IMR-90 (cell line): Measurements from ENCODE around the gene CREBL2. TPM values are rescaled to one million over a fixed set of nuclear protein-coding genes. Genes with fewer than 3 reads are reported as not detected.

Source experiments
- ATAC-seq: fragments of 200-7000 bp; cut with Tn5 transposase; 2 replicates; pipeline ENCODE4 v1.9.1; 2020; ENCODE audit warnings: low read depth, mild to moderate bottlenecking, moderate library complexity
- BruUV-seq: library from RNA; stranded (reverse); fragments of 400-500 nt; replicated peaks from 2 replicates; lab custom pipeline; 2021; lab: Mats Ljungman, UMichigan
- CTCF ChIA-PET: fragments of 300-600 bp; formaldehyde crosslinking; extraction: SDS; loops from one replicate; lab custom pipeline; 2021; ENCODE audit warnings: antibody characterized with exemption; lab: Yijun Ruan, JAX
- POLR2A ChIA-PET: fragments of 300-600 bp; sonication (Branson Sonifier 250); formaldehyde crosslinking; loops from one replicate; lab custom pipeline; 2022; ENCODE audit warnings: antibody characterized with exemption; ENCODE audit not compliant: unreplicated experiment; lab: Charles Lee
- DNase-seq: peaks from one replicate; pipeline ENCODE4 v3.0.0; 2013
- H2AFZ ChIP-seq: replicated peaks from 2 replicates; pipeline ENCODE3; 2013; ENCODE audit warnings: low read length, mild to moderate bottlenecking; ENCODE audit not compliant: poor library complexity
- H2AK5ac ChIP-seq: 2 replicates; pipeline ENCODE4 v1.6.1; 2013; ENCODE audit warnings: low read depth, low read length, inconsistent platforms
- H2AK9ac ChIP-seq: replicated peaks from 2 replicates; pipeline ENCODE3; 2013; ENCODE audit warnings: mild to moderate bottlenecking, low read depth, low read length, moderate library complexity; ENCODE audit not compliant: poor library complexity
- H2BK120ac ChIP-seq: 2 replicates; pipeline ENCODE4 v1.6.1; 2013; ENCODE audit warnings: low read depth, low read length, inconsistent platforms
- H2BK15ac ChIP-seq: 3 replicates; pipeline ENCODE4 v1.6.1; 2013; ENCODE audit warnings: low read depth, low read length, inconsistent platforms
- H2BK20ac ChIP-seq: 2 replicates; pipeline ENCODE4 v1.6.1; 2013; ENCODE audit warnings: low read depth, mild to moderate bottlenecking, inconsistent platforms, low read length, moderate library complexity
- H2BK5ac ChIP-seq: 2 replicates; pipeline ENCODE4 v1.6.1; 2013; ENCODE audit warnings: mild to moderate bottlenecking, low read depth, low read length, inconsistent platforms; ENCODE audit not compliant: poor library complexity, severe bottlenecking
- H3K14ac ChIP-seq: replicated peaks from 2 replicates; pipeline ENCODE4 v1.6.1; 2013; ENCODE audit warnings: low read depth, low read length, inconsistent platforms
- H3K18ac ChIP-seq: 2 replicates; pipeline ENCODE4 v1.6.1; 2013; ENCODE audit warnings: low read depth, low read length, control low read depth
- H3K23ac ChIP-seq: 2 replicates; pipeline ENCODE4 v1.6.1; 2013; ENCODE audit warnings: low read depth, low read length, inconsistent platforms
- H3K27ac ChIP-seq: 2 replicates; pipeline ENCODE4 v1.5.1; 2013; ENCODE audit warnings: mild to moderate bottlenecking, control low read depth, low read length; ENCODE audit not compliant: insufficient read depth
- H3K27me3 ChIP-seq: 2 replicates; pipeline ENCODE4 v1.6.1; 2013; ENCODE audit warnings: low read length; ENCODE audit not compliant: control insufficient read depth, insufficient read depth
- H3K36me3 ChIP-seq: 2 replicates; pipeline ENCODE4 v1.6.1; 2013; ENCODE audit warnings: low read length, mixed read lengths; ENCODE audit not compliant: control insufficient read depth, insufficient read depth
- H3K4ac ChIP-seq: 2 replicates; pipeline ENCODE4 v1.6.1; 2013; ENCODE audit warnings: low read depth, low read length, inconsistent platforms
- H3K4me1 ChIP-seq: 2 replicates; pipeline ENCODE4 v1.6.1; 2013; ENCODE audit warnings: low read length, mixed read lengths; ENCODE audit not compliant: control insufficient read depth, insufficient read depth
- H3K4me2 ChIP-seq: 2 replicates; pipeline ENCODE4 v1.6.1; 2013; ENCODE audit warnings: low read depth, mild to moderate bottlenecking, control low read depth, low read length, moderate library complexity
- H3K4me3 ChIP-seq: 2 replicates; pipeline ENCODE4 v1.5.1; 2013; ENCODE audit warnings: low read depth, mild to moderate bottlenecking, control low read depth, low read length, moderate library complexity; ENCODE audit not compliant: insufficient read depth
- H3K56ac ChIP-seq: 2 replicates; pipeline ENCODE4 v1.6.1; 2013; ENCODE audit warnings: low read length, inconsistent platforms; ENCODE audit not compliant: insufficient read depth; ENCODE audit errors: extremely low read depth
- H3K79me1 ChIP-seq, 2 experiments: 2 replicates each; pipeline ENCODE4 v1.6.1; 2013; ENCODE audit warnings: low read length in 2 of 2, inconsistent platforms in 1 of 2, low read depth in 1 of 2
- H3K9ac ChIP-seq: 2 replicates; pipeline ENCODE4 v1.6.1; 2013; ENCODE audit warnings: low read depth, low read length, control low read depth
- H3K9me1 ChIP-seq: 2 replicates; pipeline ENCODE4 v1.6.1; 2013; ENCODE audit warnings: low read length, inconsistent platforms; ENCODE audit not compliant: insufficient read depth
- H3K9me3 ChIP-seq: 2 replicates; pipeline ENCODE4 v1.6.1; 2013; ENCODE audit warnings: low read length; ENCODE audit not compliant: control insufficient read depth, insufficient read depth
- H4K20me1 ChIP-seq: 2 replicates; pipeline ENCODE4 v1.6.1; 2013; ENCODE audit warnings: low read length, inconsistent platforms; ENCODE audit not compliant: insufficient read depth
- H4K5ac ChIP-seq: 2 replicates; pipeline ENCODE4 v1.6.1; 2013; ENCODE audit warnings: mild to moderate bottlenecking, low read depth, low read length, control low read depth
- H4K8ac ChIP-seq, 2 experiments: 2 replicates each; pipeline ENCODE4 v1.6.1; 2013; ENCODE audit warnings: low read depth in 2 of 2, low read length in 2 of 2, control low read depth in 1 of 2, inconsistent platforms in 1 of 2
- H4K91ac ChIP-seq: 2 replicates; pipeline ENCODE4 v1.6.1; 2013; ENCODE audit warnings: low read depth, low read length, inconsistent platforms; ENCODE audit not compliant: insufficient read depth
- BHLHE40 ChIP-seq: fragments of 150-350 bp; IDR thresholded peaks from 2 replicates; pipeline ENCODE4 v1.6.1; 2016; ENCODE audit warnings: mild to moderate bottlenecking, low read depth, low read length
- CEBPB ChIP-seq: IDR thresholded peaks from 2 replicates; pipeline ENCODE4 v1.6.1; 2012; ENCODE audit warnings: low read depth, low read length, improper control_type of control experiment
- CHD1 ChIP-seq: IDR thresholded peaks from 2 replicates; pipeline ENCODE4 v1.6.1; 2012; ENCODE audit warnings: low read depth, low read length, improper control_type of control experiment
- FOS ChIP-seq: fragments of 150-350 bp; IDR thresholded peaks from 2 replicates; pipeline ENCODE4 v1.6.1; 2016; ENCODE audit warnings: low read depth, low read length
- MAFK ChIP-seq: IDR thresholded peaks from 2 replicates; pipeline ENCODE4 v1.6.1; 2012; ENCODE audit warnings: low read depth, low read length, improper control_type of control experiment
- MAZ ChIP-seq: IDR thresholded peaks from 2 replicates; pipeline ENCODE4 v1.6.1; 2012; ENCODE audit warnings: low read depth, mild to moderate bottlenecking, low read length, improper control_type of control experiment, moderate library complexity, borderline replicate concordance
- MXI1 ChIP-seq: IDR thresholded peaks from 2 replicates; pipeline ENCODE4 v1.6.1; 2012; ENCODE audit warnings: low read depth, mild to moderate bottlenecking, low read length, moderate library complexity, borderline replicate concordance
- NFE2L2 ChIP-seq: fragments of 150-350 bp; IDR thresholded peaks from 2 replicates; pipeline ENCODE4 v1.6.1; 2016; ENCODE audit warnings: low read depth, mild to moderate bottlenecking, low read length
- POLR2A ChIP-seq: IDR thresholded peaks from 2 replicates; pipeline ENCODE4 v1.6.1; 2012; ENCODE audit warnings: mild to moderate bottlenecking, low read depth, low read length
- RAD21 ChIP-seq: IDR thresholded peaks from 2 replicates; pipeline ENCODE4 v1.6.1; 2012; ENCODE audit warnings: low read length, improper control_type of control experiment
- RCOR1 ChIP-seq: IDR thresholded peaks from 2 replicates; pipeline ENCODE4 v1.6.1; 2012; ENCODE audit warnings: mild to moderate bottlenecking, low read length, improper control_type of control experiment; ENCODE audit not compliant: insufficient replicate concordance
- RFX5 ChIP-seq: IDR thresholded peaks from 2 replicates; pipeline ENCODE4 v1.8.0; 2012; ENCODE audit warnings: low read depth, mild to moderate bottlenecking, low read length, moderate library complexity
- SMC3 ChIP-seq: fragments of 150-350 bp; IDR thresholded peaks from 2 replicates; pipeline ENCODE4 v1.6.1; 2016; ENCODE audit warnings: low read depth, mild to moderate bottlenecking, antibody characterized with exemption, low read length, moderate library complexity
- WGBS, 2 experiments: methylation state at CpG; one replicate each; pipeline versions ENCODE4 v1.1.5 to v1.1.7; 2013; ENCODE audit warnings: missing lambda C conversion rate in 2 of 2; ENCODE audit not compliant: insufficient read length in 1 of 2; ENCODE audit errors: extremely low coverage in 2 of 2; 5-methylcytosine and 5-hydroxymethylcytosine counted together
- dilution Hi-C: fragments of 300-500 bp; cut with HindIII; formaldehyde crosslinking; loops from one replicate; pipeline ENCODE4 v1.14.3; 2018; ENCODE audit warnings: low sequenced_read_pairs; ENCODE audit not compliant: unreplicated experiment
- in situ Hi-C: fragments of 300-500 bp; cut with MboI; formaldehyde crosslinking; loops from 3 replicates; pipeline ENCODE4 v1.14.3; 2019; ENCODE audit warnings: low sequenced_read_pairs, inconsistent platforms, mixed read lengths
- intact Hi-C: fragments of 100-400 bp; cut with micrococcal nuclease; formaldehyde crosslinking; loops from 2 replicates; pipeline ENCODE4 v1.10.0; 2022
- polyA plus RNA-seq, 3 experiments: library from polyadenylated mRNA; depleted of rRNA; stranded (reverse); fragments of >200 nt; gene quantifications; 2 replicates each; pipeline ENCODE4 v1.2.3, GENCODE V29; 2012; ENCODE audit warnings: low replicate concordance in 1 of 3
- total RNA-seq: library from RNA; depleted of rRNA; stranded (reverse); fragments of >200 nt; gene quantifications from 2 replicates; pipeline ENCODE4 v1.2.3, GENCODE V29; 2012
- TF ChIP-seq, protein P1 (sequence below): fragments of 150-350 bp; IDR thresholded peaks from 2 replicates; pipeline ENCODE4 v1.6.1; 2016; ENCODE audit warnings: low read depth, mild to moderate bottlenecking, low read length, moderate library complexity, borderline replicate concordance
- TF ChIP-seq, protein P2 (sequence below): fragments of 150-350 bp; IDR thresholded peaks from 2 replicates; pipeline ENCODE4 v1.6.1; 2017; ENCODE audit warnings: mild to moderate bottlenecking, antibody characterized with exemption, low read length, low read depth
- TF ChIP-seq, protein P3 (sequence below): conservative IDR thresholded peaks from 2 replicates; pipeline ENCODE4 v1.5.1; 2012; ENCODE audit warnings: mild to moderate bottlenecking, low read depth, low read length, improper control_type of control experiment

The CREBL2 gene
- total and polyA plus RNA-seq, 2 of the 4 experiments (the other 2 are of a cell fraction) = 11.5 to 19.0 TPM

DNA sequence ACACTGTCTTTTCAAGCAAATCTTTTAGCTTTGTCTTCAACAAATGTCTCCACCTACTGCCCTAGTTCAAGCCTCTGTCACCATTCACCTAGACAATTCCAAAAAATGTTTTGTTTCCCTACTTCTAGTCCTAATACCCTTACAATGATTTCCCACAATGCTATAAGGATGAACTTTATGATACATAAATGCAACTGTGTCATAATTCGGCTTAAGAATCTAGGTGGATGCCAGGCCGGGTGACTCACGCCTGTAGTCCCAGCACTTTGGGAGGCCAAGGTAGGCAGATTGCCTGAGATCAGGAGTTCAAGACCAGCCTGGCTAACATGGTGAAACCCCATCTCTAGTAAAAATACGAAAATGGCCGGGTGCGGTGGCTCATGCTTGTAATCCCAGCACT lies 20.7 kb upstream of the CREBL2 start:
- H4K8ac ChIP-seq = no peak overlapping the region
- DNase-seq = no peak
- no peak overlapping the region for H3K14ac ChIP-seq
- dilution Hi-C loops (no loop called here), in situ Hi-C loops (no loop called here), intact Hi-C loops (no loop called here)
- no peaks in the 10 kb centered on the region for H3K9me3 ChIP-seq
- TF ChIP-seq CEBPB (no peak), NFE2L2 (no peak), RCOR1 (no peak), POLR2A (no peak), BHLHE40 (no peak), FOS (no peak), CHD1 (no peak), MXI1 (no peak), SMC3 (no peak), RFX5 (no peak), MAZ (no peak), MAFK (no peak), RAD21 (no peak)
- TF ChIP-seq, protein P1, sequence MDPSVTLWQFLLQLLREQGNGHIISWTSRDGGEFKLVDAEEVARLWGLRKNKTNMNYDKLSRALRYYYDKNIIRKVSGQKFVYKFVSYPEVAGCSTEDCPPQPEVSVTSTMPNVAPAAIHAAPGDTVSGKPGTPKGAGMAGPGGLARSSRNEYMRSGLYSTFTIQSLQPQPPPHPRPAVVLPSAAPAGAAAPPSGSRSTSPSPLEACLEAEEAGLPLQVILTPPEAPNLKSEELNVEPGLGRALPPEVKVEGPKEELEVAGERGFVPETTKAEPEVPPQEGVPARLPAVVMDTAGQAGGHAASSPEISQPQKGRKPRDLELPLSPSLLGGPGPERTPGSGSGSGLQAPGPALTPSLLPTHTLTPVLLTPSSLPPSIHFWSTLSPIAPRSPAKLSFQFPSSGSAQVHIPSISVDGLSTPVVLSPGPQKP = no peak
- TF ChIP-seq, protein P2, sequence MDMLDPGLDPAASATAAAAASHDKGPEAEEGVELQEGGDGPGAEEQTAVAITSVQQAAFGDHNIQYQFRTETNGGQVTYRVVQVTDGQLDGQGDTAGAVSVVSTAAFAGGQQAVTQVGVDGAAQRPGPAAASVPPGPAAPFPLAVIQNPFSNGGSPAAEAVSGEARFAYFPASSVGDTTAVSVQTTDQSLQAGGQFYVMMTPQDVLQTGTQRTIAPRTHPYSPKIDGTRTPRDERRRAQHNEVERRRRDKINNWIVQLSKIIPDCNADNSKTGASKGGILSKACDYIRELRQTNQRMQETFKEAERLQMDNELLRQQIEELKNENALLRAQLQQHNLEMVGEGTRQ = no peak
- TF ChIP-seq, protein P3, sequence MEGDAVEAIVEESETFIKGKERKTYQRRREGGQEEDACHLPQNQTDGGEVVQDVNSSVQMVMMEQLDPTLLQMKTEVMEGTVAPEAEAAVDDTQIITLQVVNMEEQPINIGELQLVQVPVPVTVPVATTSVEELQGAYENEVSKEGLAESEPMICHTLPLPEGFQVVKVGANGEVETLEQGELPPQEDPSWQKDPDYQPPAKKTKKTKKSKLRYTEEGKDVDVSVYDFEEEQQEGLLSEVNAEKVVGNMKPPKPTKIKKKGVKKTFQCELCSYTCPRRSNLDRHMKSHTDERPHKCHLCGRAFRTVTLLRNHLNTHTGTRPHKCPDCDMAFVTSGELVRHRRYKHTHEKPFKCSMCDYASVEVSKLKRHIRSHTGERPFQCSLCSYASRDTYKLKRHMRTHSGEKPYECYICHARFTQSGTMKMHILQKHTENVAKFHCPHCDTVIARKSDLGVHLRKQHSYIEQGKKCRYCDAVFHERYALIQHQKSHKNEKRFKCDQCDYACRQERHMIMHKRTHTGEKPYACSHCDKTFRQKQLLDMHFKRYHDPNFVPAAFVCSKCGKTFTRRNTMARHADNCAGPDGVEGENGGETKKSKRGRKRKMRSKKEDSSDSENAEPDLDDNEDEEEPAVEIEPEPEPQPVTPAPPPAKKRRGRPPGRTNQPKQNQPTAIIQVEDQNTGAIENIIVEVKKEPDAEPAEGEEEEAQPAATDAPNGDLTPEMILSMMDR = no peak
- no peak overlapping the region for H3K18ac ChIP-seq
- ChIA-PET CTCF (no interaction called here), POLR2A (no interaction called here)
- no TSS peak for BruUV-seq
- no peak overlapping the region for H4K91ac ChIP-seq
- H2BK5ac ChIP-seq = no peak overlapping the region
- H3K4me3 ChIP-seq = no peak overlapping the region
- no peak overlapping the region for H2AK9ac ChIP-seq
- no peak overlapping the region for H3K23ac ChIP-seq
- no peak overlapping the region for H2BK15ac ChIP-seq
- ATAC-seq = no peak
- WGBS, 2 experiments = 93% methylated on average over 2 of the region's 6 CpGs; no CpG with 5 or more reads in 1 of the 2 experiments
- no peaks in the 10 kb centered on the region for H3K36me3 ChIP-seq
- H3K4ac ChIP-seq = no peak overlapping the region
- no peak overlapping the region for H2BK120ac ChIP-seq
- H3K9ac ChIP-seq = no peak overlapping the region
- no peak overlapping the region for H2AK5ac ChIP-seq
- no peak overlapping the region for H2AFZ ChIP-seq
- H4K5ac ChIP-seq = no peak overlapping the region
- H3K56ac ChIP-seq = no peak overlapping the region
- H3K79me1 ChIP-seq = no peaks in the 10 kb centered on the region
- H2BK20ac ChIP-seq = no peak overlapping the region
- no peaks in the 10 kb centered on the region for H4K20me1 ChIP-seq
- H3K4me1 ChIP-seq = peaks cover 4% of the 10 kb centered on the region; the same call in 1 of the 2 replicates
- no peak overlapping the region for H3K4me2 ChIP-seq
- H3K9me1 ChIP-seq = no peaks in the 10 kb centered on the region
- peaks cover 8% of the 10 kb centered on the region for H3K27me3 ChIP-seq
- H3K27ac ChIP-seq = no peak overlapping the region
